ENCODE results near the gene DENND1A. TPM values are rescaled to one million over a fixed set of nuclear protein-coding genes. Genes with fewer than 3 reads are reported as not detected.
A peak's percentile ranks its signal among the peaks of the same experiment; 100 is the strongest.

DENND1A gene
- total and polyA plus RNA-seq, 2 of the 13 experiments (the other 11 are each of a cell fraction or from before 2014, with no cell fraction given), result 14.8 to 30.1 TPM

GRCh38 chr9:123679330-123679987 is 250.5 kb downstream of the DENND1A start (continued):
- TF ChIP-seq ZNF549 (CRISPR knock-in tag; IDR thresholded peaks at IDR 0.05) (no peak), MBNL3 (CRISPR knock-in tag; conservative IDR thresholded peaks at IDR 0.05) (no peak), ZNF747 (CRISPR knock-in tag; IDR thresholded peaks at IDR 0.05; ENCODE audit: borderline replicate concordance) (no peak), HIVEP1 (CRISPR knock-in tag; IDR thresholded peaks at IDR 0.05) (no peak), BHLHE40 (IDR thresholded peaks at IDR 0.05; ENCODE audit: low read length) (no peak), ARNT2 (CRISPR knock-in tag; IDR thresholded peaks at IDR 0.05; ENCODE audit: low read depth) (no peak), SPEN (CRISPR knock-in tag; IDR thresholded peaks at IDR 0.05; ENCODE audit: low read depth) (no peak), RBM22 (optimal IDR thresholded peaks at IDR 0.05; ENCODE audit: low read length) (no peak), MBD4 (IDR thresholded peaks at IDR 0.05; ENCODE audit: borderline replicate concordance, low read length) (no peak), POLR2G (IDR thresholded peaks at IDR 0.05; ENCODE audit: low read depth, low read length) (no peak), IRF2 (CRISPR knock-in tag; IDR thresholded peaks at IDR 0.05) (peak; percentile 86), MATR3 (CRISPR knock-in tag; IDR thresholded peaks at IDR 0.05) (no peak), ZNF543 (CRISPR knock-in tag; IDR thresholded peaks at IDR 0.05) (no peak), CBX5 (CRISPR knock-in tag; IDR thresholded peaks at IDR 0.05; ENCODE audit: borderline replicate concordance) (peak; percentile 63; the same call in 1 of the 2 replicates), ZNF616 (CRISPR knock-in tag; IDR thresholded peaks at IDR 0.05; ENCODE audit: low read depth) (no peak), RCOR2 (CRISPR knock-in tag; IDR thresholded peaks at IDR 0.05) (0 out of 2 replicates have a peak, but pooled peaks have one; percentile 52), ZNF563 (CRISPR knock-in tag; IDR thresholded peaks at IDR 0.05) (no peak), MEIS1 (CRISPR knock-in tag; IDR thresholded peaks at IDR 0.05; ENCODE audit: borderline replicate concordance) (no peak), HOXA9 (CRISPR knock-in tag; IDR thresholded peaks at IDR 0.05; ENCODE audit: borderline replicate concordance) (no peak), ATF6 (CRISPR knock-in tag; conservative IDR thresholded peaks at IDR 0.05) (no peak), ZNF382 (CRISPR knock-in tag; IDR thresholded peaks at IDR 0.05; ENCODE audit: borderline replicate concordance) (no peak), SRSF4 (IDR thresholded peaks at IDR 0.05; ENCODE audit: low read depth, low read length, poor library complexity, severe bottlenecking) (no peak)
- TF ChIP-seq, protein P1, sequence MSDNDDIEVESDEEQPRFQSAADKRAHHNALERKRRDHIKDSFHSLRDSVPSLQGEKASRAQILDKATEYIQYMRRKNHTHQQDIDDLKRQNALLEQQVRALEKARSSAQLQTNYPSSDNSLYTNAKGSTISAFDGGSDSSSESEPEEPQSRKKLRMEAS (IDR thresholded peaks at IDR 0.05), result peak; percentile 53; the same call in 1 of the 2 replicates
- TF ChIP-seq, protein P2, sequence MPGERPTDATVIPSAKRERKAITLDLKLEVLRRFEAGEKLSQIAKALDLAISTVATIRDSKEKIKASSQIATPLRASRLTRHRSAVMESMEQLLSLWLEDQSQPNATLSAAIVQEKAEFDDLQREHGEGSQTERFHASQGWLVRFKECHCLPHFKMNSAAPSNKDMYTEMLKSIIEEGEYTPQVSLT (CRISPR knock-in tag; IDR thresholded peaks at IDR 0.05; ENCODE audit: borderline replicate concordance, low read depth), result no peak
- TF ChIP-seq, protein P3, sequence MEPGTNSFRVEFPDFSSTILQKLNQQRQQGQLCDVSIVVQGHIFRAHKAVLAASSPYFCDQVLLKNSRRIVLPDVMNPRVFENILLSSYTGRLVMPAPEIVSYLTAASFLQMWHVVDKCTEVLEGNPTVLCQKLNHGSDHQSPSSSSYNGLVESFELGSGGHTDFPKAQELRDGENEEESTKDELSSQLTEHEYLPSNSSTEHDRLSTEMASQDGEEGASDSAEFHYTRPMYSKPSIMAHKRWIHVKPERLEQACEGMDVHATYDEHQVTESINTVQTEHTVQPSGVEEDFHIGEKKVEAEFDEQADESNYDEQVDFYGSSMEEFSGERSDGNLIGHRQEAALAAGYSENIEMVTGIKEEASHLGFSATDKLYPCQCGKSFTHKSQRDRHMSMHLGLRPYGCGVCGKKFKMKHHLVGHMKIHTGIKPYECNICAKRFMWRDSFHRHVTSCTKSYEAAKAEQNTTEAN (CRISPR knock-in tag; conservative IDR thresholded peaks at IDR 0.05), result peak; percentile 78; the same call in 1 of the 2 replicates
- TF ChIP-seq, protein P4, sequence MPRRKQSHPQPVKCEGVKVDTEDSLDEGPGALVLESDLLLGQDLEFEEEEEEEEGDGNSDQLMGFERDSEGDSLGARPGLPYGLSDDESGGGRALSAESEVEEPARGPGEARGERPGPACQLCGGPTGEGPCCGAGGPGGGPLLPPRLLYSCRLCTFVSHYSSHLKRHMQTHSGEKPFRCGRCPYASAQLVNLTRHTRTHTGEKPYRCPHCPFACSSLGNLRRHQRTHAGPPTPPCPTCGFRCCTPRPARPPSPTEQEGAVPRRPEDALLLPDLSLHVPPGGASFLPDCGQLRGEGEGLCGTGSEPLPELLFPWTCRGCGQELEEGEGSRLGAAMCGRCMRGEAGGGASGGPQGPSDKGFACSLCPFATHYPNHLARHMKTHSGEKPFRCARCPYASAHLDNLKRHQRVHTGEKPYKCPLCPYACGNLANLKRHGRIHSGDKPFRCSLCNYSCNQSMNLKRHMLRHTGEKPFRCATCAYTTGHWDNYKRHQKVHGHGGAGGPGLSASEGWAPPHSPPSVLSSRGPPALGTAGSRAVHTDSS (CRISPR knock-in tag; conservative IDR thresholded peaks at IDR 0.05), result no peak
